ENCODE data around the gene EXOC3L1.

Gene EXOC3L1

DNA sequence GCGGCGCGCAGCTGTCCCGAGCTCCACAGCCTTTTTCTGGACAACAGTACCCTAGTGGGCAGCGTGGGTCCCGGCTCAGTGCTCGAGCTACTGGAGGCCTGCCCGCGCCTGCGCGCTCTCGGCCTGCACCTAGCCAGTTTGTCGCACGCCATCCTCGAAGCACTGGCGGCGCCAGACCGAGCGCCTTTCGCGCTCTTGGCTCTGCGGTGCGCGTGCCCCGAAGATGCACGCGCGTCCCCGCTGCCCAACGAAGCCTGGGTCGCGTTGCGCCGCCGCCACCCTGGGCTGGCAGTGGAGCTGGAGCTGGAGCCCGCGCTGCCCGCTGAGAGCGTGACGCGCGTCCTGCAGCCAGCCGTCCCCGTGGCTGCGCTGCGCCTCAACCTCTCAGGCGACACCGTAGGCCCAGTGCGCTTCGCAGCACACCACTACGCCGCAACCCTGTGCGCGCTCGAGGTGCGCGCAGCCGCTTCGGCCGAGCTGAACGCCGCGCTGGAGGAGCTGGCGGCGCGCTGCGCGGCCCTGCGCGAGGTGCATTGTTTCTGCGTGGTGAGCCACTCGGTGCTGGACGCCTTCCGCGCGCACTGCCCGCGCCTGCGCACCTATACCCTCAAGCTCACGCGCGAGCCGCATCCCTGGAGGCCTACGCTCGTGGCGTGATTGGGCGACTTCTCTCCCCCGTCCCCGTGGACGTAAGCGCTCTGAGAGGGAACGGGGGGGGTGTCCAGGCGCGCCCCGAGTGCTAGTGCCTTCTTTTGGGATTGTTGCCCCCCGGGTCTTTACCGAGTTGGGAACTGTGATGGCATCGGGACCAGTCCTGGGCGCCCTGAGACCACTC lies 26.6 kb downstream of the EXOC3L1 start:
- Mint-ChIP-seq H3K4me3 (peak overlapping the region; percentile 54), H3K4me1 (peaks cover 19% of the 10 kb centered on the region), H3K9me3 (no peaks in the 10 kb centered on the region), H3K36me3 (peaks cover 2% of the 10 kb centered on the region), H3K27ac (no peak overlapping the region), H3K27me3 (peaks cover 15% of the 10 kb centered on the region)
- no peak for ATAC-seq (ENCODE audit: low read depth)
- no peak for DNase-seq (ENCODE audit: low spot score in 2 of 2)

DNA sequence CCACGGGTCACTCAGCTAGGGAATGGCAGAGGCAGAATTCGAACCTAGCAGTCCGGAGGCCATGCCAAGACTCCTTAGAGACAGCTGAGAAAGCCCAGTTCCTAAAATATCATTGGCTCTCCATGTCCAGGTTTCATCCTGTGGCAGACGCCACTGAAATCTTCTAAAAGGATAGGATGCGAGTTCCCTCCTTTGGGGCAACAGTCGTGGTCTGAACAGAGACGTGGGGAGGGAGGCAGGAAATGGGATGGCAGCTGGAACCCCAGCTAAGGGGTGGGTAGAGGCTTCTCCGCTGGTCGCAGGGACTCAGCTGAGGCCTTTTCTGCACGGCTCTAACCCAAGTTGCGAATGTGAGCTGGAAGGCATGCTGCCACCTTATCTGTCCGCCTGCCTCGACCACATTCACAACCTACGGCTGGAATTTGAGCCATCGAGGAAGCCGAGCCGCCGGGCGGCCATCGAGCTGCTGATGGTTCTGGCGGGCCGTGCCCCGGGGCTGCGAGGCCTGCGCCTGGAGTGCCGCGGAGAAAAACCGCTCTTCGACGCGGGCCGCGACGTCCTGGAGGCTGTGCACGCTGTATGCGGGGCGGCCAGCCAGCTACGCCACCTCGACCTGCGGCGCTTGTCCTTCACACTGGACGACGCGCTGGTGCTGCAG lies 27.3 kb downstream of the EXOC3L1 start:
- H3K4me3 Mint-ChIP-seq: peak overlapping the region; percentile 53
- no peaks in the 10 kb centered on the region for H3K9me3 Mint-ChIP-seq
- H3K36me3 Mint-ChIP-seq: no peaks in the 10 kb centered on the region
- H3K27ac Mint-ChIP-seq: no peak overlapping the region
- H3K27me3 Mint-ChIP-seq: peaks cover 12% of the 10 kb centered on the region
- peaks cover 24% of the 10 kb centered on the region for H3K4me1 Mint-ChIP-seq
- DNase-seq (ENCODE audit: low spot score in 2 of 2) (no peak), ATAC-seq (ENCODE audit: low read depth) (no peak)

DNA sequence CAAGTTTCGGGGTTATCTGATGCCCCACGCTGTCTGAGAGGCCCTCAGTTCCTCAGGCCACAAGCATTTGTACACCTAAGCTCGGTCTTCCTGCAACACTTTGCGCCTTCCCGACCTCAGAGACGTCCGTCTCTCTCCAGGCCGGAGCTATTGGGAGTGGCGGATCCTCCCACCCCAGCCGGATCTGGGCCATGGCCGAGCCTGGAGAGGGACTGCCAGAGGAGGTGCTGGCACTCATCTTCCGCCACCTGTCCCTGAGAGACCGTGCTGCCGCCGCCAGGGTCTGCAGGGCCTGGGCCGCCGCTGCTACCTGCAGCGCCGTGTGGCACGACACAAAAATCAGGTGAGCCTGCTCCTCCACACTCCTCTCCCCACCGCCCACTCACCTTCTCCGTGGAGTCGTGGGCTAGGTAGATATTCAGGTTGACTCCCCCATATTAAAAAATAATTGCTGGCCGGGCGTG lies 28.3 kb downstream of the EXOC3L1 start:
- no peak for DNase-seq (ENCODE audit: low spot score in 2 of 2)

DNA sequence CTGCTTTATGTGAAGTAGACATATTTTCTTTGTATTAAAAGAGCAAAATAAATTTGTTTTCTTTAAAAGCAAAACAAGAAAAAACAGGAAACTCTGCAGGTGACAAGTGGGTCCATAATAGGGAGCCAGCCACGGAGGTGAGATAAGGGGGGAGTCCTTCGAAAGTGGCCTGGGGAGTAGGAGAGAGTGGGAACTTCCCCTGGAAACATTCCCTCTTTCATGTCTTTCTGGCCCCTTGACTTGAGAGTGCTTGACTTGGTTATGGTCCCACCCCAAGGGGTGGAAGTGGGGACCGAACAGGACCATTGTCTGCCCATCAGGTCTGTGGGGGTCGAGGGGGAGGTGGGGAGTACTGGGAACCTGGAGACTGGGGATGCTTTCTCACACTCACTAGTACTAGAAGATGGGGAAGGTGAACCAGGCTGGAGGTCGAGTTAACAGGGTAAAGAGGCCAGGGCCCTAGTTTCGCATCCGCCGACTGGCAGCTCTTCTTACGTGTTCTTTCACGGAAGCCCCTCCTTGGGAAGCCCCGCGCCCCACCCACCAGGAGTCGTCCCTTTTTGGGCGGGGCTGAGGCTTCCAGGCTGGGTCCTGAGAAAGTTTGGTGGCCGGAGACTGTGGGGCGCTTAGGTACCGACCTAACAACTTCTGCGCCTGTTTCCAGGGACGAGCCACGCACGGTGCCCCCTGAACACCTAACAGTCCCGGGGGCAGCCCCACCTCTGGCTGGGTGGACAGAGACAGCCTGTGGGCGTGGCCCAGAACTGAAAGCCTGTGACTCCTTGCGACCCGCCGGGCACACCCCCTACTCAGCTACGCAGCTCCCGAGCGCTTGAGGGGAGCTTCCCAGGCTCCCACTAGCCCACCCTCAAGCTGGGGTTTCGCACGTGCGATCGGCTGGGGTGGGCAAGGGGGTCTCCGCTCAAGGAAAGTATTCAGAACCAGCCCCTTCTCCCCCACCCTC lies 31.0 kb downstream of the EXOC3L1 start:
- Mint-ChIP-seq H3K4me3 (peak overlapping the region; percentile 88), H3K27ac (peak overlapping the region; percentile 88), H3K4me1 (peaks cover 35% of the 10 kb centered on the region), H3K9me3 (no peaks in the 10 kb centered on the region), H3K36me3 (no peaks in the 10 kb centered on the region), H3K27me3 (no peaks in the 10 kb centered on the region)
- DNase-seq (ENCODE audit: low spot score in 2 of 2) (peak; percentile 70 to 82), ATAC-seq (ENCODE audit: low read depth) (peak; percentile 60)

More for the DNA sequence above, 28.3 kb downstream of the EXOC3L1 start:
- Mint-ChIP-seq H3K36me3 (no peaks in the 10 kb centered on the region), H3K27ac (no peak overlapping the region), H3K4me3 (peak overlapping the region; percentile 34), H3K27me3 (peaks cover 5% of the 10 kb centered on the region), H3K9me3 (no peaks in the 10 kb centered on the region), H3K4me1 (peaks cover 28% of the 10 kb centered on the region)
- no peak for ATAC-seq (ENCODE audit: low read depth)

DNA sequence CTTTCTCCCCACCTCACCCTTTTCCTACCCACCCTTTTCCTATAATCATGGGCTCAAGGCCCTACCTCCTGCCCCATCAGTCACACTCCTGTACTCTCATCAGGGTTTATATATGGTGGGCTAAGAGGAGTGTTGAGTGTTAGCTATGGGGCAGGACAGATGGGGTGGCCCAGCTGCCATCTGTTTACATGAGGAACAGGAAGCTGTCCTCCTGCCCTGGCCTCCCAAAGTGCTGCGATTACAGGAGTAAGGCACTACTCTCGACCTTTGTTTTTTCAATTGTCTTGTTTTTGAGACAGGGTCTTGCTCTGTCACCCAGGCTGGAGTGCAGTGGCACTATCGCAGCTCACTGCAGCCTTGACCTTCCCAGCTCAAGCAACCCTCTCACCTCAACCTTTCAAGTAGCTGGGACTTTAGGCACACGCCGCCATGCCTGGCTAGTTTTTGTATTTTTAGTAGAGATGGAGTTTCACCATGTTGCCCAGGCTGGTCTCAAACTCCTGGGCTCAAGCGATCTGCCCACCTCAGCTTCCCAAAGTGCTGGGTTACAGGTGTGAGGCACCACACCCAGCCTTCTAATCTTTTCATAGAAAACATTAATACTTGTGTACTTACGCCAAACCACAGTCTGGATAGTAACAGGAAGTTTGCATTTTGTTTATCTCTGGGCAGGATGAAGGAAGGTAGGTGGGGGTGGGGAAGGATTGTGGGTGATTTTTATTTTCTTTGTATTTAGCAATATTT lies 31.9 kb downstream of the EXOC3L1 start:
- Mint-ChIP-seq H3K27me3 (no peaks in the 10 kb centered on the region), H3K9me3 (no peaks in the 10 kb centered on the region), H3K36me3 (no peaks in the 10 kb centered on the region), H3K4me3 (peak overlapping the region; percentile 88), H3K27ac (peak overlapping the region; percentile 88), H3K4me1 (peaks cover 38% of the 10 kb centered on the region)
- DNase-seq (ENCODE audit: low spot score in 2 of 2): no peak
- no peak for ATAC-seq (ENCODE audit: low read depth)

DNA sequence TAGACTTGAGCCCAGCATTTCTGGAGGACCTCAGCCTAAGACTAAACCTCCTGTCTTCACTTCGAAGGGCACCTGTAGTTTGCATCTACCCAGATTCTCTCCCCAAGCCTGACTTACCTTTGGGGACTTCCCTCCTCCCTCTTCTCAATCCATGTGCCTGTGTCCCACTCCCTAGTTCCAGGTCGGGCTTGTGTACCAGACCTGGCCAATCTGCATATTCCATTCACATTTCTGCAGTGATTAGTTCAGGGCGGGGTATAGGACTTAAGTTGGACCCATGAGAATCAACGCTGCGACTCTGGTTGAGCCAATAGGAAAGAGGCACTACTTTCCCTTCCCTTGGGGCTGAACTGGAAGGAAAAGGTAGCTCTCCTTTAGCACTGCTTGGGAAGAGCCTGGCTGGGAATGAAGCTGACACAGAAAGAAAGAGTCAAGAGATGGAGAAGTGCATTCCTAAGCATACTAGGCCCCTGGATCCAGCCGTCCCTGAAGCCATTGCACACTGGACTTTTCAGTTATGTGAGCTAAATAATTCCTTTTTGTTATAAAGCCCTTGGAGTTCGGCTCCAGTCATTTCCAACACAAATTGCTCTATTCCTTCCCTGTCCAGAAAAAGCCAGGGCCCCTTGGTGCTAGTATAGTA lies 32.7 kb downstream of the EXOC3L1 start:
- H3K27me3 Mint-ChIP-seq: no peaks in the 10 kb centered on the region

DNA sequence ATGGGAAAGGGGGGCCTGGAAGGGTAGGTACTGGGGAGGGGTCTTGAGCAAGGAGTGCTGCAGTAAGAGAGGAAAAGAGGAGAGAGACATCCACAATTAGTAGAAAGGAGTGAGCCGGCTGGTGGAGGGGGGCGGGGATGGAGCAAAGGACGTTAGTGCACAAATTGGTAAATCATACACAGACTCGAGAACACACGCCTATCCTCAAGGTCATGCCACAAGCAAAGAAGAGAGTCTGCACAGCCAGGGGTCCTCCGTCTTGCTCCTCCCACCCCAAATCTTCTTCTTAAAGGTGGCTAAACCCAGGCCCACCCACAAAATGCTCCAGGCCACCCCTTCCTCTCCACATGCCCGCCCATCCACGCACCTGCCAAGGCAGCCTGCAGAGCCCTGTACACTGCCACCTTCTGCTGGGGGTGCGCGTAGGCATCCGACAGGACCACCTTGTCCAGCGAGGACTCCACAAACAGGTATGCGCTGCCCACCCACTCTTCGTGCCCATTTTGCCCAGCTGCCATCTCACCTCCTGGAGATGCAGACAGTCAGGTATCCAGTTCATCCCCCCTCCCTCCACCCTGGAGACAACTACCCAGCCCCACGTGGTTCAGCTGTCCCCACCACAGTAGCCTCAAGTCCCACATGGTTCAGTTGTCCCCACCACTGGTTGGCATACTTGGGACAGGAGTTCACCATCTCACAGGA lies 33.6 kb downstream of the EXOC3L1 start:
- H3K36me3 Mint-ChIP-seq: no peaks in the 10 kb centered on the region
- H3K4me1 Mint-ChIP-seq: peaks cover 38% of the 10 kb centered on the region
- H3K27ac Mint-ChIP-seq: peak overlapping the region; percentile 88
- ATAC-seq (ENCODE audit: low read depth) (no peak), DNase-seq (ENCODE audit: low spot score in 2 of 2) (no peak)
- no peaks in the 10 kb centered on the region for H3K27me3 Mint-ChIP-seq
- no peaks in the 10 kb centered on the region for H3K9me3 Mint-ChIP-seq
- H3K4me3 Mint-ChIP-seq: no peak overlapping the region

More for the DNA sequence above, 32.7 kb downstream of the EXOC3L1 start:
- ATAC-seq (ENCODE audit: low read depth): no peak
- no peaks in the 10 kb centered on the region for H3K36me3 Mint-ChIP-seq
- H3K4me3 Mint-ChIP-seq: no peak overlapping the region
- no peaks in the 10 kb centered on the region for H3K9me3 Mint-ChIP-seq
- no peak for DNase-seq (ENCODE audit: low spot score in 2 of 2)
- peak overlapping the region; percentile 88 for H3K27ac Mint-ChIP-seq
- H3K4me1 Mint-ChIP-seq: peaks cover 38% of the 10 kb centered on the region

DNA sequence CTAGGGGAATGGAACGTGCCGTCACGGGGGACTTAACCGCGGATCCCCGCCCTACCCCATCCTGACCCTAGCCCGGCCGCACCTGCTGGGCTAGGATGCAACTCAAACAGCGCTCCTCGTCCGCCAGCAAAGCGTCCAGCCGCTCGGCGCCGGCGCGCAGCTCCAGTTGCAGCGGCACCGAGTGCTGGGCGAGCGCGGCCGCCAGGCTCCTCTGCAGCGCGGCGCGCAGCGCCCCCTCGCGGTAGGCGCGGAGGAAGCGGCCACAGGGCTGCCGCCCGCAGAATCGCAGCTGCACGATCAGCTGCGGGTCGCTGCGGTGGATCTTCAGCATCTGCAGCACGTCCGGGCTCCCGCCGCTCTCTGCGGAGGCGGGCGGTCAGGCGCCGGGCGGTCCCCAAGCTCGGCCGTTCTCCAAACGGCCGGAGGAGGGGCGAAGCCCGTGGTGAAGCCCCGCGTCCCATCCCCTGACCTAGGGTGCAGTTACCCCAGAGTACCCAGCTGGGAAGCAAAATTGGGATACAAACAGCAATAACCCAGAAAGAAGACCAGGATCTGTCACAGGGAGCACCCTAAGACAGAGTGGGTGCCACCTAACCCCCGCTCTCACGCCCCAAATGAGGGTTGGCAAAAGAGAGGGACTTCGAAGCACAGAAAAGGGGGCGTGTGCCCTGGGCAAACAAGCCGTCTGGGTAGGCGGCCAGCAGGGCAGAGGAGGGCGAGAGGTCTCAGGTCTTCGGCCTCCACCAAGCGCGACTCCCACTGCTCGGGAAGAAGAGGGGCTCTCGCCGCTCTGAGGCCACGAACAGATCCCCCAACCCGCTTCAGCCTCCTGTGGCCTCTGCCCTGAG lies 34.4 kb downstream of the EXOC3L1 start:
- Mint-ChIP-seq H3K27me3 (no peaks in the 10 kb centered on the region), H3K4me1 (peaks cover 38% of the 10 kb centered on the region), H3K4me3 (peak overlapping the region; percentile 71), H3K9me3 (no peaks in the 10 kb centered on the region), H3K36me3 (no peaks in the 10 kb centered on the region), H3K27ac (peak overlapping the region; percentile 88)
- peak; percentile 40 for ATAC-seq (ENCODE audit: low read depth)
- DNase-seq (ENCODE audit: low spot score in 2 of 2): peak; percentile 85 to 87

DNA sequence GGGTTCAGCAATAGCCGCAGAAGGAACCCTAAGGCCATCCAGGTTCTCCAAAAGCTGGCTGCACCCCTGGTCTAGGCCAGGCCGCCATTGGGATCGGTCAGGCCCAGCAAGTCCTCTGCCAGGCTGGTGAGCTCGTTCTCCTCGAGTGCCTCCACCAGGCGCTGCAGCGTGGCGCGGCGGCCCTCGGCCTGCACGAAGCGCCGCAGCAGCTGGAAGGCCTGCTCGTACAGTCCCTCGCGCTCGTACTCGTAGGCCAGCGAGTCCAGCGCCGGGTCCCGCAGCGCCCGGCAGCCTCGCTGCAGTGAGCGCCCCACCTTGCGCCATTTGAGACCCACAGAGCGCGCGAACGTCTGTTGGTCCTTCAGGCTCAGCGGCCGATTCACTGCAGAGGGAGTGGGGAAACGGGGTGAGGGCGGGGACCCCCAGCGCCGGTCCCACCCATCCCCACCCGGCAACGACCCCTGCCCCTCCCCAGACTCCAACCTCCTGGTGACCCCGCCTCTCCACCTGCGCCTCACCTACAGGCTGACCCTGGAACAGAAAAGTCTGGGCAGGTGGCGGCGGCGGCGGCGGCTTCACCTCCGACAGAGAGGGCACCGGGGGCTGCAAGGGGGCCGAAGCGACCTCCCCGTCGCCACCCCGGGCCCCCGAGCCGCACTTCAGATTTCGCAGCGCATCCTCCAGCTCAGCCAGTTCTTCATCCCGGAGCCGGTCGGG lies 35.2 kb downstream of the EXOC3L1 start:
- H3K4me1 Mint-ChIP-seq: peaks cover 38% of the 10 kb centered on the region
- DNase-seq (ENCODE audit: low spot score in 2 of 2) (peak in 1 of 2 donors; percentile 22), ATAC-seq (ENCODE audit: low read depth) (no peak)
- H3K9me3 Mint-ChIP-seq: no peaks in the 10 kb centered on the region
- H3K27ac Mint-ChIP-seq: no peak overlapping the region
- peak overlapping the region; percentile 71 for H3K4me3 Mint-ChIP-seq
- no peaks in the 10 kb centered on the region for H3K36me3 Mint-ChIP-seq
- H3K27me3 Mint-ChIP-seq: no peaks in the 10 kb centered on the region

DNA sequence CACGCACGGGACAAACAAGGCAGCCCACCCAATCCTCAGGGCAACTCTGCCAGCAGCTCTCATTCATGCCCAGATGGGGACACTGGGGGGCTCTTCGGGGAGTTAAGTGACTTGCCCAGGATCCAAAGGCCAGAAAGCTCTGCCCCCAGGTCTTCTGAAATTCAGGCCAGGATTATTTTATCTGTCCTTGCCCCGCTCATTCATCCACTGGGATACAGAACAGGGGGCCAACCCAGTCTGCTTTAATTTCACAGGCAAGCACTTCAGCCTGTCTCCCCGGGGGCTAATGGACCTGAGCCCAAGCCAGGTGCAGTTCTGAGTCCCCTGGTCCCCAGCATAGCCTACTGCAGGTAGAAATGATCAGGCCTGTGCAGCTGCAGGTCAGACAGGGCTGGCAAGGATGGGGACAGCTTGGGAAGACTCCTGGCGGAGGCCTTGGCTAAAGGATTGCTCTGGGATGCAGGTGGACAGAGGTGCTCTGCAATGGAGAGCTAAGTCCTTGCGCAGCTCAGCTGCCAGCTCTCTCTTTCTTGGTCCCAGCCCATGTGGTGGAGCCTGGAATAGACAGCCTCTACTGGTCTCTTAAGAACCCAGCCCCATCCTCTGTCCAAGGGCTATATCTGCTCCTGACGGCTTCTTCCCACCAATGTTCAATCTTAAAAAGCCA lies 38.4 kb downstream of the EXOC3L1 start:
- Mint-ChIP-seq H3K27ac (no peak overlapping the region), H3K9me3 (no peaks in the 10 kb centered on the region), H3K27me3 (peaks cover 14% of the 10 kb centered on the region), H3K4me1 (peaks cover 21% of the 10 kb centered on the region), H3K4me3 (peak overlapping the region; percentile 71), H3K36me3 (peaks cover 16% of the 10 kb centered on the region)
- no peak for DNase-seq (ENCODE audit: low spot score in 2 of 2)
- no peak for ATAC-seq (ENCODE audit: low read depth)

DNA sequence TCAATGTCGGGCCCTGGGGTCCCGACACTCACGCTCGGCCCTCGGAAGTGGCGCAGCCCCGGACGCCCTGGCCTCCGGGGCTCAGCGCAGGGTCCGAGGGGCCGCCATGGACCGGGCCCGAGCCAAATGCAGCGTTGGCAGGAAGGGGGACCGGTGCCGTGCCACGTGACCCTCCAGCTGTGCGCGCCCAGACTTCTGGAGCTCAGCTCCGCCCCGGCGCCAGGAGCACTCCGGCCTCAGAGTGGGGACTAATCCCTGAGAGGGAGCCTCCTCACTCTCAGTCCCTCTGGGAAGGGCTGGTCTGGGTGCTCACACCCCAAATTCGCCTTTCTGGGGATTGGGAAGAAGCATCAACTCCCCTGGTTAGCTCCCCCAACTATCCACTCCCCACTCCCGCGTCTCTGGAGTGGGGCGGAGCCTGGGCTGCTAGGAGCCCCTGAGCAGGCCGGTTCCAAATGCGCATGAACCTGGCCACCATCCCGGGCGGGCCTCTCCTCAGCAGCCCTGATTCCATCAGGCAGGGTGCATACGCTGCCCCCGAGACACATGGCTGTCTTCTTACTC lies 39.0 kb downstream of the EXOC3L1 start, which contains the start of gene B3GNT9:
Gene B3GNT9, minus strand, starts transcription at position 166 of the 564 bp plus-strand sequence. CDS start 513 bp downstream, outside the sequence.
- ATAC-seq (ENCODE audit: low read depth) (peak; percentile 14), DNase-seq (ENCODE audit: low spot score in 2 of 2) (peak in 1 of 2 donors; percentile 32)
- H3K4me3 Mint-ChIP-seq: peak within 1 kb of the TSS; percentile 71
- peaks cover 14% of the 10 kb centered on the region for H3K4me1 Mint-ChIP-seq
- no peaks in the 10 kb centered on the region for H3K9me3 Mint-ChIP-seq
- H3K27me3 Mint-ChIP-seq: peaks cover 14% of the 10 kb centered on the region
- H3K27ac Mint-ChIP-seq: no peak within 1 kb of the TSS
- H3K36me3 Mint-ChIP-seq: peaks cover 22% of the 10 kb centered on the region
